ENCODE measurements around the gene LRRC15. TPM values are rescaled to one million over a fixed set of nuclear protein-coding genes. Genes with fewer than 3 reads are reported as not detected.

Gene LRRC15
- total RNA-seq, 1 experiment from 2014 or later, result not detected

- Mint-ChIP-seq H3K36me3 (ENCODE audit: insufficient read depth, unreplicated experiment) (no peaks in the 10 kb centered on the region), H3K27ac (ENCODE audit: unreplicated experiment) (no peak overlapping the region), H3K4me3 (ENCODE audit: low read depth, unreplicated experiment) (no peak overlapping the region), H3K9me3 (ENCODE audit: low read depth, unreplicated experiment) (no peaks in the 10 kb centered on the region), H3K4me1 (ENCODE audit: low read depth, unreplicated experiment) (peaks cover 8% of the 10 kb centered on the region), H3K27me3 (ENCODE audit: unreplicated experiment) (no peaks in the 10 kb centered on the region)
- TF ChIP-seq, protein P1, sequence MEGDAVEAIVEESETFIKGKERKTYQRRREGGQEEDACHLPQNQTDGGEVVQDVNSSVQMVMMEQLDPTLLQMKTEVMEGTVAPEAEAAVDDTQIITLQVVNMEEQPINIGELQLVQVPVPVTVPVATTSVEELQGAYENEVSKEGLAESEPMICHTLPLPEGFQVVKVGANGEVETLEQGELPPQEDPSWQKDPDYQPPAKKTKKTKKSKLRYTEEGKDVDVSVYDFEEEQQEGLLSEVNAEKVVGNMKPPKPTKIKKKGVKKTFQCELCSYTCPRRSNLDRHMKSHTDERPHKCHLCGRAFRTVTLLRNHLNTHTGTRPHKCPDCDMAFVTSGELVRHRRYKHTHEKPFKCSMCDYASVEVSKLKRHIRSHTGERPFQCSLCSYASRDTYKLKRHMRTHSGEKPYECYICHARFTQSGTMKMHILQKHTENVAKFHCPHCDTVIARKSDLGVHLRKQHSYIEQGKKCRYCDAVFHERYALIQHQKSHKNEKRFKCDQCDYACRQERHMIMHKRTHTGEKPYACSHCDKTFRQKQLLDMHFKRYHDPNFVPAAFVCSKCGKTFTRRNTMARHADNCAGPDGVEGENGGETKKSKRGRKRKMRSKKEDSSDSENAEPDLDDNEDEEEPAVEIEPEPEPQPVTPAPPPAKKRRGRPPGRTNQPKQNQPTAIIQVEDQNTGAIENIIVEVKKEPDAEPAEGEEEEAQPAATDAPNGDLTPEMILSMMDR (IDR thresholded peaks at IDR 0.05; ENCODE audit: unreplicated experiment), result no peak
- intact Hi-C loops (cut with micrococcal nuclease; ENCODE audit: unreplicated experiment), result loop anchor here (5.0 kb wide), 1 partner anchor 40 kb away; no protein-coding TSS in a partner anchor
- no TSS peak for BruUV-seq (replicated peaks)
- no peak for DNase-seq
- CTCF ChIA-PET, result no interaction called here
These were observed 62.5 kb downstream of the LRRC15 start for GRCh38 chr3:194306771-194307640.

DNA sequence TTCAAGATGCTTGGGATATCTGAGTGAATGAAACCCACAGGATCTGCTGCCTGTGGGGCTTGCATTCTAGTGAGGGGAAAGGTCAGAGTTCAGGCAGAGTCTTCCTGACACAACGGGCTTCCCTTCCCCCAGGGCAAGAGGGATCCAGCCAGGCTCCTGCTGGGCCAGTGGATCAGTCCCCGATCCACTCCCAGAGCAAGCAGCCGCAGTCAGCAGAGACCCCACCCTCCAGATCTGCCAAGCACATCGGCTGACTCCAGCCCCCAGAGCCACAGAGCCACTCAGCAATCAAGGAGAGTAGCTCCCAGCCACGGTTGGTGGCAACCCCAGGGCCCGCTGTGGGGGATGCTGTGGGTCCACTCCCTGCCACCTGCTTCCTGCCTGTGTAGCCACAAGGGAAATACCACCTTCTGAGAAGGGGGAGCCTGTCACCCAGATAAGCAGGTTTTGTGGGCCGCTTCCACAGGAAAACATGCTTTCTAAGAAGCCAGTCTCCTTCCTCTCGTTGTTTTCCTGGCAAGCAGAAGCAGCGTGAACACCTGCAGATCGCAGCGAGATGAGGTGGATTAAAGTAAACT, 63.3 kb downstream of the LRRC15 start:
- H3K9me3 Mint-ChIP-seq (ENCODE audit: low read depth, unreplicated experiment), result no peaks in the 10 kb centered on the region
- no peak for DNase-seq
- CTCF ChIA-PET, result no interaction called here
- no peak overlapping the region for H3K27ac Mint-ChIP-seq (ENCODE audit: unreplicated experiment)
- intact Hi-C loops (cut with micrococcal nuclease; ENCODE audit: unreplicated experiment), result loop anchor here (5.0 kb wide), 1 partner anchor 39 kb away; no protein-coding TSS in a partner anchor
- H3K4me3 Mint-ChIP-seq (ENCODE audit: low read depth, unreplicated experiment), result no peak overlapping the region
- TF ChIP-seq, protein P1 (IDR thresholded peaks at IDR 0.05; ENCODE audit: unreplicated experiment), result no peak
- no peaks in the 10 kb centered on the region for H3K27me3 Mint-ChIP-seq (ENCODE audit: unreplicated experiment)
- H3K36me3 Mint-ChIP-seq (ENCODE audit: insufficient read depth, unreplicated experiment), result no peaks in the 10 kb centered on the region
- no TSS peak for BruUV-seq (replicated peaks)
- H3K4me1 Mint-ChIP-seq (ENCODE audit: low read depth, unreplicated experiment), result peaks cover 8% of the 10 kb centered on the region

GRCh38 chr3:194305356-194306108, 64.0 kb downstream of the LRRC15 start:
- CTCF ChIA-PET, result no interaction called here
- Mint-ChIP-seq H3K36me3 (ENCODE audit: insufficient read depth, unreplicated experiment) (no peaks in the 10 kb centered on the region), H3K27ac (ENCODE audit: unreplicated experiment) (no peak overlapping the region)

More at GRCh38 chr3:194305356-194306108, 64.0 kb downstream of the LRRC15 start:
- Mint-ChIP-seq H3K4me1 (ENCODE audit: low read depth, unreplicated experiment) (peaks cover 8% of the 10 kb centered on the region), H3K9me3 (ENCODE audit: low read depth, unreplicated experiment) (no peaks in the 10 kb centered on the region), H3K4me3 (ENCODE audit: low read depth, unreplicated experiment) (no peak overlapping the region), H3K27me3 (ENCODE audit: unreplicated experiment) (no peaks in the 10 kb centered on the region)
- TF ChIP-seq, protein P1 (IDR thresholded peaks at IDR 0.05; ENCODE audit: unreplicated experiment), result no peak
- intact Hi-C loops (cut with micrococcal nuclease; ENCODE audit: unreplicated experiment), result loop anchor here (5.0 kb wide), 1 partner anchor 38 kb away; no protein-coding TSS in a partner anchor
- DNase-seq, result no peak
- BruUV-seq (replicated peaks), result no TSS peak

Other genes starting within 250 kb of the LRRC15 start
- gene HES1, start 233.6 kb downstream of the LRRC15 start, total RNA-seq (2022), result 141 and 160 TPM in 2 replicates
- not detected in 2 replicates for gene CPN2, start 18.4 kb downstream of the LRRC15 start, total RNA-seq (2022)
- gene GP5, start 29.5 kb upstream of the LRRC15 start, total RNA-seq (2022), result 0.10 and 0.21 TPM in 2 replicates
- gene ATP13A3, start 117.3 kb upstream of the LRRC15 start, total RNA-seq (2022), result 229 and 237 TPM in 2 replicates

Data from Calu3 (cell line).